Endothelial cell of umbilical vein (primary cell): ENCODE results near the gene KCNMA1. TPM values are rescaled to one million over a fixed set of nuclear protein-coding genes. Genes with fewer than 3 reads are reported as not detected.

Experiments used
- BruUV-seq: library from RNA; stranded (reverse); fragments of 400-500 nt; replicated peaks from 2 replicates; lab custom pipeline; 2021; lab: Mats Ljungman, UMichigan
- CTCF ChIA-PET: fragments of 300-600, 350-600 bp; sonication (Branson Sonifier 250); formaldehyde crosslinking; loops from one replicate; lab custom pipeline; 2021; ENCODE audit warnings: antibody characterized with exemption, inconsistent platforms; lab: Charles Lee
- POLR2A ChIA-PET: fragments of 300-600, 350-600 bp; sonication (Branson Sonifier 250); formaldehyde crosslinking; loops from one replicate; lab custom pipeline; 2021; ENCODE audit warnings: antibody characterized with exemption, inconsistent platforms; lab: Charles Lee
- DNase-seq: peaks from one replicate; pipeline ENCODE4 v3.0.0-alpha.2; 2011; ENCODE audit warnings: low read depth, low spot score
- FAIRE-seq: peaks from 2 replicates; lab custom pipeline; 2011; peaks lifted over from hg19 to GRCh38; lab: Jason Lieb, UNC
- H2AFZ ChIP-seq: 2 replicates; pipeline ENCODE4 v1.6.0; 2012; ENCODE audit warnings: low read depth, low read length, control low read depth, inconsistent platforms
- H3K27ac ChIP-seq: 2 replicates; pipeline ENCODE4 v1.5.1; 2011; ENCODE audit warnings: low read depth, mild to moderate bottlenecking, control low read depth, low read length, moderate library complexity; ENCODE audit not compliant: insufficient read depth
- H3K27me3 ChIP-seq, 2 experiments: 2 replicates each; pipeline versions ENCODE4 v1.6.0 to v1.6.1; 2011; ENCODE audit warnings: low read length in 2 of 2, mixed read lengths in 1 of 2; ENCODE audit not compliant: control insufficient read depth in 2 of 2, insufficient read depth in 2 of 2
- H3K36me3 ChIP-seq, 2 experiments: 2 replicates in 1 of 2; 3 replicates in 1 of 2; pipeline ENCODE4 v1.5.1; 2011; ENCODE audit warnings: low read length in 2 of 2, mild to moderate bottlenecking in 1 of 2, moderate library complexity in 1 of 2; ENCODE audit not compliant: control insufficient read depth in 2 of 2, insufficient read depth in 2 of 2; ENCODE audit errors: extremely low read depth in 1 of 2
- H3K4me1 ChIP-seq: 3 replicates; pipeline ENCODE4 v1.5.1; 2011; ENCODE audit warnings: mild to moderate bottlenecking, low read length; ENCODE audit not compliant: control insufficient read depth, insufficient read depth; ENCODE audit errors: extremely low read depth
- H3K4me2 ChIP-seq: 2 replicates; pipeline ENCODE4 v1.6.1; 2011; ENCODE audit warnings: low read length, control low read depth, mixed read lengths; ENCODE audit not compliant: insufficient read depth
- H3K4me3 ChIP-seq, 3 experiments: fragments of 200-600 bp in 1 of 3; sonication (generic), shearing (Covaris generic) in 1 of 3; replicated peaks in 1 of 3; 2 replicates each; pipeline ENCODE4 v1.5.1; 2011 to 2016; ENCODE audit warnings: control low read depth in 3 of 3, low read length in 3 of 3, mild to moderate bottlenecking in 2 of 3, inconsistent platforms in 1 of 3, low read depth in 1 of 3, moderate library complexity in 1 of 3; ENCODE audit not compliant: insufficient read depth in 1 of 3
- H3K79me2 ChIP-seq: 2 replicates; pipeline ENCODE4 v1.6.0; 2012; ENCODE audit warnings: low read length, inconsistent platforms; ENCODE audit not compliant: control insufficient read depth, insufficient read depth
- H3K9ac ChIP-seq: replicated peaks from 2 replicates; pipeline ENCODE3; 2011; ENCODE audit warnings: low read length, control low read depth; ENCODE audit not compliant: insufficient read depth; ENCODE audit errors: extremely low read depth
- H3K9me1 ChIP-seq: replicated peaks from 3 replicates; pipeline ENCODE4 v1.6.0; 2011; ENCODE audit warnings: mild to moderate bottlenecking, low read length; ENCODE audit not compliant: control insufficient read depth, insufficient read depth; ENCODE audit errors: extremely low read depth
- H3K9me3 ChIP-seq: replicated peaks from 2 replicates; pipeline ENCODE4 v1.5.1; 2012; ENCODE audit warnings: low read length, inconsistent platforms; ENCODE audit not compliant: control insufficient read depth, insufficient read depth
- H4K20me1 ChIP-seq: replicated peaks from 2 replicates; pipeline ENCODE3; 2011; ENCODE audit warnings: mild to moderate bottlenecking, low read length; ENCODE audit not compliant: control insufficient read depth, insufficient read depth; ENCODE audit errors: extremely low read depth
- FOS ChIP-seq: IDR thresholded peaks from 2 replicates; pipeline ENCODE4 v1.6.1; 2011; ENCODE audit warnings: mild to moderate bottlenecking, low read length, moderate library complexity, borderline replicate concordance; ENCODE audit not compliant: insufficient read depth
- GATA2 ChIP-seq: IDR thresholded peaks from 2 replicates; pipeline ENCODE4 v1.7.0; 2011; ENCODE audit warnings: low read depth, mild to moderate bottlenecking, moderate library complexity, mixed read lengths, low read length; ENCODE audit not compliant: insufficient read length, insufficient read depth
- MAX ChIP-seq: IDR thresholded peaks from 2 replicates; pipeline ENCODE4 v1.6.1; 2011; ENCODE audit not compliant: insufficient read depth, insufficient read length
- POLR2A ChIP-seq: IDR thresholded peaks from 2 replicates; pipeline ENCODE4 v1.6.1; 2012; ENCODE audit warnings: low read depth, mild to moderate bottlenecking, control low read depth, low read length
- POLR2AphosphoS5 ChIP-seq: IDR thresholded peaks from 2 replicates; pipeline ENCODE4 v1.6.1; 2012; ENCODE audit warnings: low read depth, mild to moderate bottlenecking, control low read depth, low read length, moderate library complexity; ENCODE audit not compliant: insufficient read depth
- dilution Hi-C: fragments of 300-500 bp; cut with MboI; formaldehyde crosslinking; loops from one replicate; pipeline ENCODE4 v1.15.0; 2019; ENCODE audit warnings: low sequenced_read_pairs; ENCODE audit not compliant: extremely low pct_ligation_motif_present
- intact Hi-C: fragments of 100-400 bp; cut with micrococcal nuclease; formaldehyde crosslinking; loops from one replicate; pipeline ENCODE4 v1.10.0; 2022
- polyA plus RNA-seq, 4 experiments: library from polyadenylated mRNA; depleted of rRNA in 3 of 4; stranded (reverse) in 3 of 4; unstranded in 1 of 4; fragments of >200 nt; gene quantifications; 2 replicates each; pipeline versions ENCODE4 v1.2.1 to v1.2.3, GENCODE V29; 2011 to 2012; ENCODE audit warnings: missing spikeins in 1 of 4
- total RNA-seq: library from RNA; stranded (reverse); gene quantifications from 2 replicates; pipeline ENCODE4 v1.2.3, GENCODE V29; 2021
- TF ChIP-seq, protein P1 (sequence below), 2 donors: IDR thresholded peaks; 1 replicate in 1 of 2; 2 replicates in 1 of 2; pipeline ENCODE4 v1.5.1; 2011; ENCODE audit warnings: low read length in 2 of 2, mild to moderate bottlenecking in 2 of 2, moderate library complexity in 2 of 2, control low read depth in 1 of 2, inconsistent platforms in 1 of 2, low read depth in 1 of 2; ENCODE audit not compliant: insufficient read depth in 1 of 2; ENCODE audit errors: extremely low read depth in 1 of 2

The KCNMA1 gene
- total and polyA plus RNA-seq, 2 donors (not counting 3 experiments of a cell fraction or from before 2014, with no cell fraction given), result 0.10 to 0.82 TPM

GRCh38 chr10:77333610-77334340 is 303.8 kb downstream of the KCNMA1 start:
- Histone ChIP-seq H2AFZ (no peak overlapping the region), H3K4me2 (no peak overlapping the region), H3K36me3 (no peaks in the 10 kb centered on the region), H3K4me3 (no peak overlapping the region), H3K9me1 (no peaks in the 10 kb centered on the region), H4K20me1 (no peaks in the 10 kb centered on the region), H3K27ac (no peak overlapping the region), H3K27me3 (peaks cover 0 to 4% of the 10 kb centered on the region in 2 experiments), H3K9me3 (no peaks in the 10 kb centered on the region), H3K4me1 (no peaks in the 10 kb centered on the region), H3K79me2 (no peaks in the 10 kb centered on the region), H3K9ac (no peak overlapping the region)
- no peak for DNase-seq
- no peak for FAIRE-seq
- CTCF ChIA-PET, result interaction anchor here (1.0 kb wide), 1 partner anchor 82 kb away, joined by 3 read pairs; no protein-coding TSS in a partner anchor
- dilution Hi-C loops (no loop called here), intact Hi-C loops (no loop called here)
- TF ChIP-seq POLR2AphosphoS5 (no peak), MAX (no peak), FOS (no peak), GATA2 (no peak), POLR2A (no peak)
- TF ChIP-seq, protein P1, sequence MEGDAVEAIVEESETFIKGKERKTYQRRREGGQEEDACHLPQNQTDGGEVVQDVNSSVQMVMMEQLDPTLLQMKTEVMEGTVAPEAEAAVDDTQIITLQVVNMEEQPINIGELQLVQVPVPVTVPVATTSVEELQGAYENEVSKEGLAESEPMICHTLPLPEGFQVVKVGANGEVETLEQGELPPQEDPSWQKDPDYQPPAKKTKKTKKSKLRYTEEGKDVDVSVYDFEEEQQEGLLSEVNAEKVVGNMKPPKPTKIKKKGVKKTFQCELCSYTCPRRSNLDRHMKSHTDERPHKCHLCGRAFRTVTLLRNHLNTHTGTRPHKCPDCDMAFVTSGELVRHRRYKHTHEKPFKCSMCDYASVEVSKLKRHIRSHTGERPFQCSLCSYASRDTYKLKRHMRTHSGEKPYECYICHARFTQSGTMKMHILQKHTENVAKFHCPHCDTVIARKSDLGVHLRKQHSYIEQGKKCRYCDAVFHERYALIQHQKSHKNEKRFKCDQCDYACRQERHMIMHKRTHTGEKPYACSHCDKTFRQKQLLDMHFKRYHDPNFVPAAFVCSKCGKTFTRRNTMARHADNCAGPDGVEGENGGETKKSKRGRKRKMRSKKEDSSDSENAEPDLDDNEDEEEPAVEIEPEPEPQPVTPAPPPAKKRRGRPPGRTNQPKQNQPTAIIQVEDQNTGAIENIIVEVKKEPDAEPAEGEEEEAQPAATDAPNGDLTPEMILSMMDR (IDR thresholded peaks at IDR 0.05; ENCODE audit: extremely low read depth in 1 of 2, insufficient read depth in 1 of 2, low read depth in 1 of 2, low read length in 2 of 2), result no peak
- BruUV-seq, result no TSS peak
- POLR2A ChIA-PET, result no interaction called here
